SIG-M5 treated with dmso at 0.1 percent for 504 hours (cell line): ENCODE data around the gene CLBA1.
A peak's percentile ranks its signal among the peaks of the same experiment; 100 is the strongest.

Experiments
- DNase-seq: peaks from one replicate; lab custom pipeline; 2025; ENCODE audit not compliant: unreplicated experiment; lab: John Stamatoyannopoulos, UW

CLBA1 gene

GRCh38 chr14:104968541-104969401 lies 16.8 kb upstream of the CLBA1 start:
- DNase-seq, result peak; percentile 28

- DNase-seq, result no peak
Observed at GRCh38 chr14:104969741-104970230, 15.8 kb upstream of the CLBA1 start.

- DNase-seq, result no peak
Observed at GRCh38 chr14:104970231-104971068, 15.1 kb upstream of the CLBA1 start.

- DNase-seq, result no peak
Observed at GRCh38 chr14:104971447-104972240, 13.9 kb upstream of the CLBA1 start.

GRCh38 chr14:104972301-104973134 lies 13.1 kb upstream of the CLBA1 start:
- peak; percentile 56 for DNase-seq

- no peak for DNase-seq
Observed at GRCh38 chr14:104973135-104973384, 12.5 kb upstream of the CLBA1 start.

GRCh38 chr14:104973385-104974145 lies 12.0 kb upstream of the CLBA1 start:
- DNase-seq, result peak; percentile 21

GRCh38 chr14:104974146-104974541 lies 11.4 kb upstream of the CLBA1 start:
- DNase-seq, result no peak

GRCh38 chr14:104974665-104975390 lies 10.8 kb upstream of the CLBA1 start:
- no peak for DNase-seq

GRCh38 chr14:104975481-104976197 lies 9.9 kb upstream of the CLBA1 start:
- DNase-seq, result no peak

- DNase-seq, result peak; percentile 70
Observed at GRCh38 chr14:104976198-104977007, 9.2 kb upstream of the CLBA1 start.

- DNase-seq, result no peak
Observed at GRCh38 chr14:104977008-104977680, 8.4 kb upstream of the CLBA1 start.

GRCh38 chr14:104977681-104978653 lies 7.6 kb upstream of the CLBA1 start, which contains the start of gene AHNAK2:
AHNAK2 (minus strand) TSS chr14:104978374; CDS start chr14:104978237, 137 bp downstream.
- peak; percentile 50 for DNase-seq

- DNase-seq, result no peak
Observed at GRCh38 chr14:104978746-104979691, 6.6 kb upstream of the CLBA1 start.
